ENCODE results near the gene TIRAP. TPM values are rescaled to one million over a fixed set of nuclear protein-coding genes. Genes with fewer than 3 reads are reported as not detected.
A peak's percentile ranks its signal among the peaks of the same experiment; 100 is the strongest.

Gene TIRAP
- total RNA-seq, 1 donor from 2014 or later: 6.0 TPM

DNA sequence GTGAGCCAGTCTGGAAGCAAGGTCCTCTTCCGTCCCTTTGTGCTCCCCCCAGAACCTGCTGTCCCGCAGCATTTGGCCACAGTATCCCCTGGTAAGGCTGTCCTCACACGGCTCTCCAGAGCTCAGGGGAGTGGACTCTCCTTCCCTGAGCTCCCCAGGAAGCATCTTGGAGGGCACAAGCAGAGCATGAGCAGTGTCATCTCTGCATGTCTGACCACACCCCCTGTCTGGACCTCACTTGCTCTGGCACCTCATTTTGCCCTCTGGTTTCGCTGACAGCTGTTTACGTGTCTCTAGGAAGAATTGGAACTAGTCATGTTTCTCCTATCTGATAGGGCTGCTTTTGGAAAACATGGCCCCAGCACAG, 36.5 kb downstream of the TIRAP start:
- no peaks in the 10 kb centered on the region for H3K27me3 ChIP-seq (ENCODE audit: low read depth)
- no peaks in the 10 kb centered on the region for H3K9me3 ChIP-seq (replicated peaks)
- TF ChIP-seq, protein P1, sequence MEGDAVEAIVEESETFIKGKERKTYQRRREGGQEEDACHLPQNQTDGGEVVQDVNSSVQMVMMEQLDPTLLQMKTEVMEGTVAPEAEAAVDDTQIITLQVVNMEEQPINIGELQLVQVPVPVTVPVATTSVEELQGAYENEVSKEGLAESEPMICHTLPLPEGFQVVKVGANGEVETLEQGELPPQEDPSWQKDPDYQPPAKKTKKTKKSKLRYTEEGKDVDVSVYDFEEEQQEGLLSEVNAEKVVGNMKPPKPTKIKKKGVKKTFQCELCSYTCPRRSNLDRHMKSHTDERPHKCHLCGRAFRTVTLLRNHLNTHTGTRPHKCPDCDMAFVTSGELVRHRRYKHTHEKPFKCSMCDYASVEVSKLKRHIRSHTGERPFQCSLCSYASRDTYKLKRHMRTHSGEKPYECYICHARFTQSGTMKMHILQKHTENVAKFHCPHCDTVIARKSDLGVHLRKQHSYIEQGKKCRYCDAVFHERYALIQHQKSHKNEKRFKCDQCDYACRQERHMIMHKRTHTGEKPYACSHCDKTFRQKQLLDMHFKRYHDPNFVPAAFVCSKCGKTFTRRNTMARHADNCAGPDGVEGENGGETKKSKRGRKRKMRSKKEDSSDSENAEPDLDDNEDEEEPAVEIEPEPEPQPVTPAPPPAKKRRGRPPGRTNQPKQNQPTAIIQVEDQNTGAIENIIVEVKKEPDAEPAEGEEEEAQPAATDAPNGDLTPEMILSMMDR (IDR thresholded peaks at IDR 0.05; ENCODE audit: borderline replicate concordance): no peak
- peaks cover 37% of the 10 kb centered on the region for H3K4me1 ChIP-seq
- H3K27ac ChIP-seq (replicated peaks): peak overlapping the region; percentile 90
- H3K4me3 ChIP-seq: no peak overlapping the region
- H3K36me3 ChIP-seq: no peaks in the 10 kb centered on the region
- no peak for DNase-seq
- intact Hi-C loops (cut with micrococcal nuclease): loop anchor here (5.0 kb wide), 1 partner anchor 38 kb away; the partner anchor contains the start of gene ST3GAL4

DNA sequence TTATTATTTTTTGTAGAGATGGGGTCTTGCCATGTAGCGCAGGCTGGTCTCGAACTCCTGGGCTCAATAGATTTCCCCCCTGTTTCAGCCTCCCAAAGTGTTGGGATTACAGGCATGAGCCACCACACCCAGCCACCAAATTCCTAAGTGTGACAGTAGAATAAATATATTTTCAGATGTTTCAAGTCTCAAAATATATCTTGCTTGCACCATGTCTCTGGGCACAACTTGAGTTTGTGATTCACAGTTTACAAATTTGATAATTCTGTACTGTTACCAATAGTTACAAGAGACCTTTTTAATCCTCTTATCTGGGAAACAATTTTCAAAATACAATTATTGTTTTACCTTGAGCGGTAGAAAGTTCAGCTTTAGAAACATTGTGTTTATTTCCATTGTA, 40.1 kb downstream of the TIRAP start:
- TF ChIP-seq, protein P1 (IDR thresholded peaks at IDR 0.05; ENCODE audit: borderline replicate concordance): no peak

DNA sequence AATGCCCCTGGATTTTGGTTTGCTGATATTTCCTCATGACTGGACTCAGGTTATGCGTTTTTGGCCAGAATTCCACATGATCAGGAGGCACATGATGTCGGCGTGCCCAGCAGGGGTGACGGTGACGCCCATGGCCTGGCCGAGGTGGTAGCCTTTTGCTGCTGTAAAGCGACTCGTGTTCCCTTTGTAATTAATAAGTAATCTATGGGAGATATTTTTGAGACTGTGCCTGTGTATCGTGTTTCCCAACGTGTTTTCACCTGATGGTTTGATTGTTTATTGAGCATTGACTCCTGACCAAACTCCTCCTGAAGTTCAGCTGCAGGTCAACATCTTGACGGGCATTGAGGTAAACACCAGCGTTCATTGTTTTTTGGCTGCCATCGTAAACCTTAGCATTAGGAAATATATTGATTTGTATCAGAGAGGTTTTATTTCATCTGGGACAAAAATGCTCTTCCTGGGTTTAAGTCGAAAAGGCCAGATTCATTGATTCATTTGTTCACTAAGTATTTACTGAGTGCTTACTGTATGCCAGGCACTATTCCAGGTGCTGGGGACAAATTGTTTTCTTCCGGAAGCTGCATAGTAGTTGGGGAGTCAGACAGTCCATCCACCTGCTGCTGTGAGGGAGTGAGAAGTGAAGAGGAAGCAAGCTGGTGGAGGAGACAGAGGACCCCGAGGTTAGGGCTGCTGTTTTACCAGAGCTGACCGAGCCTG, 44.5 kb downstream of the TIRAP start:
- Histone ChIP-seq H3K9me3 (replicated peaks) (no peaks in the 10 kb centered on the region), H3K4me1 (peaks cover 11% of the 10 kb centered on the region), H3K27ac (replicated peaks) (no peak overlapping the region), H3K27me3 (ENCODE audit: low read depth) (no peaks in the 10 kb centered on the region), H3K4me3 (no peak overlapping the region), H3K36me3 (peaks cover 10% of the 10 kb centered on the region)
- DNase-seq: no peak
- intact Hi-C loops (cut with micrococcal nuclease): no loop called here
- TF ChIP-seq, protein P1 (IDR thresholded peaks at IDR 0.05; ENCODE audit: borderline replicate concordance): no peak

More for the DNA sequence above, 40.1 kb downstream of the TIRAP start:
- H3K27me3 ChIP-seq (ENCODE audit: low read depth): no peaks in the 10 kb centered on the region
- H3K4me3 ChIP-seq: no peak overlapping the region
- H3K9me3 ChIP-seq (replicated peaks): no peaks in the 10 kb centered on the region
- no peak for DNase-seq
- intact Hi-C loops (cut with micrococcal nuclease): no loop called here
- peaks cover 25% of the 10 kb centered on the region for H3K4me1 ChIP-seq
- H3K36me3 ChIP-seq: no peaks in the 10 kb centered on the region
- no peak overlapping the region for H3K27ac ChIP-seq (replicated peaks)

DNA sequence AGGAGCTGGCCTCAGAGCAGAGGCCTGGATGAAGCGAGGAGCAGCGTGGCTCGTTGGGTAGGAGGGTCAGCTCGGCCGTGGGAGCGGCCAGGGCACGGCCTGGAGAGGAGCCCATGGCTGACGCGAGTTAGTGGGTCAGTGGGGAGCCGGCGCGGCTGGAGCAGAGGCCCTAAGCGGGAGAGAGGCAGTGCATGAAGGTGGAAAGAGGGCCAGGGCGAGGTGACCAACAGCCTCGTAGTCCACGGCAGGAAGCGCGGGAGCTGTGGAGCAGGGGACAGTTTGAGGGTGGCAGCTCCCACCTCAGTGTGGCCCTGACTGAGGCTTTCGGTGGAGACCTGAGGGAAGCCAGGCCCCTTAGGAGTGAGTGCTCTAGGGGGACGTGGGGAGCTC, 45.1 kb downstream of the TIRAP start:
- H3K9me3 ChIP-seq (replicated peaks): no peaks in the 10 kb centered on the region
- no peak overlapping the region for H3K4me3 ChIP-seq
- H3K4me1 ChIP-seq: peaks cover 15% of the 10 kb centered on the region
- no peaks in the 10 kb centered on the region for H3K27me3 ChIP-seq (ENCODE audit: low read depth)
- H3K27ac ChIP-seq (replicated peaks): no peak overlapping the region
- DNase-seq: no peak
- TF ChIP-seq, protein P1 (IDR thresholded peaks at IDR 0.05; ENCODE audit: borderline replicate concordance): no peak
- H3K36me3 ChIP-seq: peaks cover 10% of the 10 kb centered on the region
- intact Hi-C loops (cut with micrococcal nuclease): no loop called here

DNA sequence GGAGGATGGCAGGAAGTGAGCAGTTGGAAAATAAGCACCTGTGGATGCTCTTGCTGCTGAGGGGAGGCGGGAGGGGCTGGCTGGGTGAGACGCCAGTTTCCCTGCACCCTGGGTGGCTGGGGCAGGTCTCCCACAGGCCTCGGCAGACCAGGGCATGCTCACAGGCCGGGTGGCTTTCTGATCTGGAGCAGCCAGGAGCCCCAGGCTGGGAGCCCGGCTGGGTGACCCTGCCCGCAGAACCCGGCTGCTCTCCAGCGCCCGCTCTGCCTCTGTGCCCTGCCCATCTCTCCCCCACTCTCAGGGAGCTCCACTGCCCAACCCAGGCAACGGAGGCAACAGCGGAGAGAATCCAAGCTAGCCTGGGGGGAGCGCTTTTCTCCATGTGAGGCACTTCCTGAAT, 45.6 kb downstream of the TIRAP start:
- Histone ChIP-seq H3K4me3 (no peak overlapping the region), H3K27ac (replicated peaks) (no peak overlapping the region), H3K36me3 (peaks cover 10% of the 10 kb centered on the region), H3K27me3 (ENCODE audit: low read depth) (no peaks in the 10 kb centered on the region), H3K9me3 (replicated peaks) (no peaks in the 10 kb centered on the region), H3K4me1 (peaks cover 15% of the 10 kb centered on the region)
- intact Hi-C loops (cut with micrococcal nuclease): no loop called here
- DNase-seq: no peak
- TF ChIP-seq, protein P1 (IDR thresholded peaks at IDR 0.05; ENCODE audit: borderline replicate concordance): no peak

All from left ventricle myocardium inferior (tissue), 1 donor.